B cell (primary cell): Measurements from ENCODE around the gene ITGA6. TPM values are rescaled to one million over a fixed set of nuclear protein-coding genes. Genes with fewer than 3 reads are reported as not detected.
A peak's percentile ranks its signal among the peaks of the same experiment; 100 is the strongest.

Experiments used
- ATAC-seq: fragments of 200-7000 bp; cut with Tn5 transposase; one replicate; pipeline ENCODE4 v1.10.0; 2021; ENCODE audit warnings: low read depth, mild to moderate bottlenecking, moderate number of reproducible peaks, moderate library complexity
- CTCF ChIA-PET: fragments of 350-600 bp; sonication (Branson Sonifier 250); formaldehyde crosslinking; loops from one replicate; lab custom pipeline; 2021; ENCODE audit warnings: antibody characterized with exemption, inconsistent platforms; lab: Charles Lee
- POLR2A ChIA-PET: fragments of 350-600 bp; sonication (Branson Sonifier 250); formaldehyde crosslinking; loops from one replicate; lab custom pipeline; 2021; ENCODE audit warnings: antibody characterized with exemption; lab: Charles Lee
- DNase-seq: peaks from one replicate; pipeline ENCODE4 v3.0.0; 2013
- H2AFZ ChIP-seq: 2 replicates; pipeline ENCODE4 v1.6.1; 2012; ENCODE audit warnings: mild to moderate bottlenecking, low read depth, low read length; ENCODE audit not compliant: insufficient read depth, poor library complexity, severe bottlenecking
- H3K27ac ChIP-seq, 2 donors: 1 replicate in 1 of 2; 2 replicates in 1 of 2; pipeline ENCODE4 v1.5.1; 2012 to 2013; ENCODE audit warnings: low read length in 2 of 2, mild to moderate bottlenecking in 2 of 2, moderate library complexity in 1 of 2
- H3K27me3 ChIP-seq, 4 experiments: fragments of 200-600 bp in 1 of 4; sonication (generic) in 1 of 4; replicated peaks in 1 of 4; 1 replicate in 2 of 4; 2 replicates in 2 of 4; pipeline versions ENCODE4 v1.6.1 to v1.7.0; 2013 to 2016; ENCODE audit warnings: low read length in 3 of 4, mild to moderate bottlenecking in 2 of 4, mixed read lengths in 1 of 4, moderate library complexity in 1 of 4; ENCODE audit not compliant: insufficient read depth in 4 of 4, control insufficient read depth in 3 of 4; ENCODE audit errors: control extremely low read depth in 1 of 4
- H3K36me3 ChIP-seq, 2 experiments: replicated peaks in 1 of 2; 1 replicate in 1 of 2; 2 replicates in 1 of 2; pipeline versions ENCODE4 v1.6.1 to v1.7.1; 2013; ENCODE audit warnings: low read length in 1 of 2; ENCODE audit not compliant: insufficient read depth in 2 of 2, control insufficient read depth in 1 of 2; ENCODE audit errors: control extremely low read depth in 1 of 2, extremely low read depth in 1 of 2
- H3K4me1 ChIP-seq, 2 donors: fragments of 200-600 bp in 1 of 2; sonication (generic) in 1 of 2; 1 replicate in 1 of 2; 2 replicates in 1 of 2; pipeline versions ENCODE4 v1.5.1 to v1.6.1; 2013 to 2017; ENCODE audit warnings: low read length in 2 of 2; ENCODE audit not compliant: control insufficient read depth in 2 of 2, insufficient read depth in 2 of 2
- H3K4me2 ChIP-seq: replicated peaks from 2 replicates; pipeline ENCODE3; 2012; ENCODE audit warnings: mild to moderate bottlenecking, low read depth, low read length; ENCODE audit not compliant: poor library complexity, severe bottlenecking
- H3K4me3 ChIP-seq, 5 experiments: fragments of 200-600 bp in 1 of 5; sonication (generic) in 1 of 5; 1 replicate in 3 of 5; 2 replicates in 2 of 5; pipeline versions ENCODE4 v1.5.1 to v1.7.0; 2011 to 2016; ENCODE audit warnings: low read length in 4 of 5, mild to moderate bottlenecking in 4 of 5, low read depth in 2 of 5, control low read depth in 1 of 5, moderate library complexity in 1 of 5; ENCODE audit not compliant: insufficient read depth in 1 of 5; ENCODE audit errors: control extremely low read depth in 1 of 5, extremely low read depth in 1 of 5
- H3K79me2 ChIP-seq: fragments of 200-600 bp; sonication (generic); one replicate; pipeline ENCODE4 v1.6.0; 2016; ENCODE audit warnings: low read length; ENCODE audit not compliant: control insufficient read depth, insufficient read depth
- H3K9ac ChIP-seq: fragments of 200-600 bp; sonication (generic); 2 replicates; pipeline ENCODE4 v1.6.1; 2017; ENCODE audit warnings: mild to moderate bottlenecking, low read length, moderate library complexity
- H3K9me3 ChIP-seq, 3 donors: one replicate each; pipeline versions ENCODE4 v1.6.1 to v1.7.1; 2013; ENCODE audit warnings: low read length in 2 of 3; ENCODE audit not compliant: control insufficient read depth in 2 of 3, insufficient read depth in 1 of 3; ENCODE audit errors: control extremely low read depth in 1 of 3
- H4K20me1 ChIP-seq: 2 replicates; pipeline ENCODE4 v1.6.0; 2012; ENCODE audit warnings: mild to moderate bottlenecking, low read length; ENCODE audit not compliant: insufficient read depth, control insufficient read depth, poor library complexity, severe bottlenecking
- H3K27ac Mint-ChIP-seq: one replicate; pipeline ENCODE4 v1.8.0; 2021; ENCODE audit warnings: mixed read lengths
- H3K27me3 Mint-ChIP-seq: one replicate; pipeline ENCODE4 v1.8.0; 2021; ENCODE audit warnings: mixed read lengths
- H3K4me1 Mint-ChIP-seq: one replicate; pipeline ENCODE4 v1.8.0; 2021; ENCODE audit warnings: mixed read lengths
- H3K4me3 Mint-ChIP-seq: one replicate; pipeline ENCODE4 v1.8.0; 2021; ENCODE audit warnings: mixed read lengths
- H3K9me3 Mint-ChIP-seq: one replicate; pipeline ENCODE4 v1.8.0; 2022; ENCODE audit warnings: mixed read lengths; ENCODE audit not compliant: insufficient read depth
- CTCF ChIP-seq: fragments of 200-600 bp; IDR thresholded peaks from one replicate; pipeline ENCODE4 v1.8.0; 2022; ENCODE audit warnings: antibody characterized with exemption, mild to moderate bottlenecking
- EZH2 ChIP-seq: IDR thresholded peaks from 2 replicates; pipeline ENCODE4 v1.6.1; 2012; ENCODE audit warnings: borderline replicate concordance, low read depth, mild to moderate bottlenecking, moderate library complexity, low read length; ENCODE audit not compliant: insufficient read depth, poor library complexity, severe bottlenecking
- WGBS: methylation state at CpG from one replicate; pipeline ENCODE4 v1.1.5; 2013; ENCODE audit warnings: missing lambda C conversion rate; ENCODE audit not compliant: insufficient coverage; 5-methylcytosine and 5-hydroxymethylcytosine counted together
- intact Hi-C: fragments of 100-400 bp; cut with micrococcal nuclease; formaldehyde crosslinking; loops from one replicate; pipeline ENCODE4 v1.10.0; 2022
- polyA plus RNA-seq: library from polyadenylated mRNA; depleted of rRNA; stranded (reverse); fragments of >200 nt; gene quantifications from 2 replicates; pipeline ENCODE4 v1.2.3, GENCODE V29; 2012
- total RNA-seq, 2 donors: library from RNA; stranded (reverse); fragments of 120-200 nt in 1 of 2; gene quantifications; 1 replicate in 1 of 2; 2 replicates in 1 of 2; pipeline versions ENCODE4 v1.2.3 to v1.2.4, GENCODE V29; 2013 to 2022

ITGA6 gene
- total and polyA plus RNA-seq, 2 donors (not counting 1 experiment from before 2014, with no cell fraction given), result 0.17 to 0.98 TPM

GRCh38 chr2:172510548-172510947 is 83.2 kb downstream of the ITGA6 start:
- Histone ChIP-seq H3K4me3 (peak overlapping the region in 4 of 5 experiments; percentile 26 to 52 (median 29)), H4K20me1 (no peaks in the 10 kb centered on the region), H3K9ac (peak overlapping the region; percentile 35), H3K27ac (peak overlapping the region; percentile 39 to 68), H3K4me1 (peaks cover 69 to 70% of the 10 kb centered on the region in 2 donors), H3K27me3 (no peaks in the 10 kb centered on the region), H3K36me3 (no peaks in the 10 kb centered on the region), H3K79me2 (peaks cover 4% of the 10 kb centered on the region), H3K4me2 (peak overlapping the region; percentile 62), H3K9me3 (peaks cover 0 to 20% (median 17%) of the 10 kb centered on the region in 3 donors), H2AFZ (no peak overlapping the region)
- CTCF ChIA-PET, result interaction anchor here (1.6 kb wide), 1 partner anchor 47 kb away, joined by 4 read pairs; no protein-coding TSS in a partner anchor
- WGBS, result no CpG with 5 or more reads among the region's 5 CpGs
- H3K27ac Mint-ChIP-seq, result peak overlapping the region; percentile 28
- H3K9me3 Mint-ChIP-seq, result no peaks in the 10 kb centered on the region
- H3K4me3 Mint-ChIP-seq, result peak overlapping the region; percentile 70
- intact Hi-C loops, result no loop called here
- peaks cover 62% of the 10 kb centered on the region for H3K4me1 Mint-ChIP-seq
- peak; percentile 61 for DNase-seq
- peak; percentile 13 for ATAC-seq
- POLR2A ChIA-PET, result interaction anchor here (0.5 kb wide), 1 partner anchor 510 kb away, joined by 3 read pairs; no protein-coding TSS in a partner anchor
- TF ChIP-seq CTCF, result no peak
- no peak for TF ChIP-seq EZH2
- H3K27me3 Mint-ChIP-seq, result no peaks in the 10 kb centered on the region

- Histone ChIP-seq H3K4me3 (no peak overlapping the region), H3K27me3 (no peaks in the 10 kb centered on the region), H3K9me3 (peaks cover 0 to 20% (median 17%) of the 10 kb centered on the region in 3 donors), H3K4me1 (peaks cover 66 to 68% of the 10 kb centered on the region in 2 donors), H3K4me2 (peak overlapping the region; percentile 52), H2AFZ (no peak overlapping the region), H3K27ac (peak overlapping the region in 1 of 2 donors; percentile 62), H3K9ac (no peak overlapping the region), H3K79me2 (peaks cover 4% of the 10 kb centered on the region), H4K20me1 (no peaks in the 10 kb centered on the region), H3K36me3 (no peaks in the 10 kb centered on the region)
- Mint-ChIP-seq H3K27ac (no peak overlapping the region), H3K27me3 (no peaks in the 10 kb centered on the region), H3K4me3 (no peak overlapping the region), H3K4me1 (peaks cover 61% of the 10 kb centered on the region), H3K9me3 (no peaks in the 10 kb centered on the region)
- no peak for DNase-seq
- TF ChIP-seq CTCF, result no peak
- TF ChIP-seq EZH2, result no peak
- no peak for ATAC-seq
- ChIA-PET CTCF (no interaction called here), POLR2A (no interaction called here)
- intact Hi-C loops, result no loop called here
- 100% methylated on average over 2 of the region's 5 CpGs for WGBS
Measured at GRCh38 chr2:172512810-172513523, 85.6 kb downstream of the ITGA6 start.
